SK-N-SH (cell line): ENCODE measurements around the gene COPS4.
"Not testable (repeated sequence)": the region's sequence is repeated elsewhere in the genome, so short reads cannot be mapped to it uniquely, and the experiment has no call there.

Experiments
- POLR2AphosphoS5 ChIP-seq: IDR thresholded peaks from 2 replicates; pipeline ENCODE4 v1.6.1; 2012; ENCODE audit warnings: low read depth, low read length
- RAD21 ChIP-seq: IDR thresholded peaks from 2 replicates; pipeline ENCODE4 v1.6.1; 2012; ENCODE audit warnings: mild to moderate bottlenecking, low read length
- TF ChIP-seq, protein P1 (sequence below): fragments of 200-600 bp; sonication (generic); IDR thresholded peaks from 2 replicates; pipeline ENCODE4 v1.6.1; 2017; ENCODE audit warnings: antibody characterized with exemption, mild to moderate bottlenecking, moderate library complexity
- TF ChIP-seq, protein P2 (sequence below): IDR thresholded peaks from 2 replicates; pipeline ENCODE4 v1.4.0; 2012; ENCODE audit warnings: low read depth

DNA sequence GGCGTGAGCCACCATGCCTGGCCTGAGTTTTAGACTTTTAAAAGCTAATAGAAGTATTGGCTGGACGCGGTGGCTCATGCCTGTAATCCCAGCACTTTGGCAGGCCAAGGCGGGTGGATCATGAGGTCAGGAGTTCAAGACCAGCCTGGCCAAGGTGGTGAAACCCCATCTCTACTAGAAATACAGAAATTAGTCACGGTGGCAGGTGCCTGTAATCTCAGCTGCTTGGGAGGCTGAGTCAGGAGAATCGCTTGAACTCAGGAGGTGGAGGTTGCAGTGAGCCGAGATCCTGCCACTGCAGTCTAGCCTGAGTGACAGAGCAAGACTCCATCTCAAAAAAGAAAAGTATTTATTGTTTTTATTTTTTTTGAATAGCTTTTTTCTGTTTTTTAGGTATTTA lies 39.8 kb downstream of the COPS4 start:
- TF ChIP-seq, protein P1, sequence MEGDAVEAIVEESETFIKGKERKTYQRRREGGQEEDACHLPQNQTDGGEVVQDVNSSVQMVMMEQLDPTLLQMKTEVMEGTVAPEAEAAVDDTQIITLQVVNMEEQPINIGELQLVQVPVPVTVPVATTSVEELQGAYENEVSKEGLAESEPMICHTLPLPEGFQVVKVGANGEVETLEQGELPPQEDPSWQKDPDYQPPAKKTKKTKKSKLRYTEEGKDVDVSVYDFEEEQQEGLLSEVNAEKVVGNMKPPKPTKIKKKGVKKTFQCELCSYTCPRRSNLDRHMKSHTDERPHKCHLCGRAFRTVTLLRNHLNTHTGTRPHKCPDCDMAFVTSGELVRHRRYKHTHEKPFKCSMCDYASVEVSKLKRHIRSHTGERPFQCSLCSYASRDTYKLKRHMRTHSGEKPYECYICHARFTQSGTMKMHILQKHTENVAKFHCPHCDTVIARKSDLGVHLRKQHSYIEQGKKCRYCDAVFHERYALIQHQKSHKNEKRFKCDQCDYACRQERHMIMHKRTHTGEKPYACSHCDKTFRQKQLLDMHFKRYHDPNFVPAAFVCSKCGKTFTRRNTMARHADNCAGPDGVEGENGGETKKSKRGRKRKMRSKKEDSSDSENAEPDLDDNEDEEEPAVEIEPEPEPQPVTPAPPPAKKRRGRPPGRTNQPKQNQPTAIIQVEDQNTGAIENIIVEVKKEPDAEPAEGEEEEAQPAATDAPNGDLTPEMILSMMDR: not testable (repeated sequence)
- TF ChIP-seq, protein P2, sequence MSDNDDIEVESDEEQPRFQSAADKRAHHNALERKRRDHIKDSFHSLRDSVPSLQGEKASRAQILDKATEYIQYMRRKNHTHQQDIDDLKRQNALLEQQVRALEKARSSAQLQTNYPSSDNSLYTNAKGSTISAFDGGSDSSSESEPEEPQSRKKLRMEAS: not testable (repeated sequence)
- TF ChIP-seq POLR2AphosphoS5, RAD21: not testable (repeated sequence)
